Sigmoid colon (tissue), 3 donors: ENCODE measurements around the gene SYK.

Source experiments
- POLR2A ChIP-seq, 2 donors: fragments of 450-650 bp; IDR thresholded peaks; one replicate each; pipeline ENCODE4 v1.6.1; 2016; ENCODE audit warnings: antibody characterized with exemption in 2 of 2, mild to moderate bottlenecking in 2 of 2, moderate library complexity in 2 of 2
- TF ChIP-seq, protein P1 (sequence below), 4 experiments: fragments of 450-650 bp in 3 of 4; fragments of 200-600 bp in 1 of 4; IDR thresholded peaks; one replicate each; pipeline ENCODE4 v1.5.1; 2016 to 2019; ENCODE audit warnings: antibody characterized with exemption in 4 of 4, mild to moderate bottlenecking in 3 of 4, moderate library complexity in 2 of 4

DNA sequence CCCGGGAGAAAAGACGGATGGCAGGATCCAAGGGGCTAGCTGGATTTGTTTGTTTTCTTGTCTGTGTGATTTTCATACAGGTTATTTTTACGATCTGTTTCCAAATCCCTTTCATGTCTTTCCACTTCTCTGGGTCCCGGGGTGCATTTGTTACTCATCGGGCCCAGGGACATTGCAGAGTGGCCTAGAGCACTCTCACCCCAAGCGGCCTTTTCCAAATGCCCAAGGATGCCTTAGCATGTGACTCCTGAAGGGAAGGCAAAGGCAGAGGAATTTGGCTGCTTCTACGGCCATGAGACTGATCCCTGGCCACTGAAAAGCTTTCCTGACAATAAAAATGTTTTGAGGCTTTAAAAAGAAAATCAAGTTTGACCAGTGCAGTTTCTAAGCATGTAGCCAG is 94.2 kb downstream of the SYK start:
- TF ChIP-seq, protein P1, sequence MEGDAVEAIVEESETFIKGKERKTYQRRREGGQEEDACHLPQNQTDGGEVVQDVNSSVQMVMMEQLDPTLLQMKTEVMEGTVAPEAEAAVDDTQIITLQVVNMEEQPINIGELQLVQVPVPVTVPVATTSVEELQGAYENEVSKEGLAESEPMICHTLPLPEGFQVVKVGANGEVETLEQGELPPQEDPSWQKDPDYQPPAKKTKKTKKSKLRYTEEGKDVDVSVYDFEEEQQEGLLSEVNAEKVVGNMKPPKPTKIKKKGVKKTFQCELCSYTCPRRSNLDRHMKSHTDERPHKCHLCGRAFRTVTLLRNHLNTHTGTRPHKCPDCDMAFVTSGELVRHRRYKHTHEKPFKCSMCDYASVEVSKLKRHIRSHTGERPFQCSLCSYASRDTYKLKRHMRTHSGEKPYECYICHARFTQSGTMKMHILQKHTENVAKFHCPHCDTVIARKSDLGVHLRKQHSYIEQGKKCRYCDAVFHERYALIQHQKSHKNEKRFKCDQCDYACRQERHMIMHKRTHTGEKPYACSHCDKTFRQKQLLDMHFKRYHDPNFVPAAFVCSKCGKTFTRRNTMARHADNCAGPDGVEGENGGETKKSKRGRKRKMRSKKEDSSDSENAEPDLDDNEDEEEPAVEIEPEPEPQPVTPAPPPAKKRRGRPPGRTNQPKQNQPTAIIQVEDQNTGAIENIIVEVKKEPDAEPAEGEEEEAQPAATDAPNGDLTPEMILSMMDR (IDR thresholded peaks at IDR 0.05) = no peak
- no peak for TF ChIP-seq POLR2A (IDR thresholded peaks at IDR 0.05)
